OCI-LY7 (cell line): ENCODE data around the gene KATNAL1. TPM values are rescaled to one million over a fixed set of nuclear protein-coding genes. Genes with fewer than 3 reads are reported as not detected.

ENCODE experiments used
- BruUV-seq: library from RNA; stranded (reverse); fragments of 400-500 nt; replicated peaks from 2 replicates; lab custom pipeline; 2021; lab: Mats Ljungman, UMichigan
- CTCF ChIA-PET: fragments of 300-600 bp; sonication (Branson Sonifier 250); formaldehyde crosslinking; loops from one replicate; lab custom pipeline; 2022; ENCODE audit warnings: antibody characterized with exemption; ENCODE audit not compliant: unreplicated experiment; lab: Charles Lee
- POLR2A ChIA-PET: fragments of 300-600 bp; sonication (Branson Sonifier 250); formaldehyde crosslinking; loops from one replicate; lab custom pipeline; 2022; ENCODE audit warnings: antibody characterized with exemption; lab: Charles Lee
- DNase-seq: peaks from one replicate; pipeline ENCODE4 v3.0.0-alpha.2; 2015; ENCODE audit warnings: low spot score
- H2AFZ ChIP-seq: fragments of 200-600 bp; sonication (generic), shearing (Covaris generic); 2 replicates; pipeline ENCODE4 v1.6.1; 2014; ENCODE audit warnings: mild to moderate bottlenecking, antibody characterized with exemption, low read length, moderate library complexity
- H3K27ac ChIP-seq: fragments of 200-600 bp; sonication (generic); 2 replicates; pipeline ENCODE4 v1.5.1; 2014; ENCODE audit warnings: mixed run types, low read depth, mild to moderate bottlenecking, moderate library complexity, low read length, inconsistent platforms; ENCODE audit not compliant: poor library complexity, severe bottlenecking
- H3K36me3 ChIP-seq: fragments of 200-600 bp; sonication (generic); 2 replicates; pipeline ENCODE4 v1.6.1; 2014; ENCODE audit warnings: mild to moderate bottlenecking, antibody characterized with exemption, low read length, moderate library complexity, mixed read lengths; ENCODE audit not compliant: insufficient read depth
- H3K4me1 ChIP-seq: fragments of 200-600 bp; sonication (generic); 2 replicates; pipeline ENCODE4 v1.5.1; 2014; ENCODE audit warnings: mild to moderate bottlenecking, low read length; ENCODE audit not compliant: insufficient read depth, poor library complexity, severe bottlenecking
- H3K4me2 ChIP-seq: fragments of 200-600 bp; sonication (generic); 2 replicates; pipeline ENCODE4 v1.6.1; 2014; ENCODE audit warnings: mild to moderate bottlenecking, low read length
- H3K4me3 ChIP-seq: fragments of 200-600 bp; sonication (generic); 2 replicates; pipeline ENCODE4 v1.5.1; 2014; ENCODE audit warnings: mild to moderate bottlenecking, low read depth, low read length; ENCODE audit not compliant: poor library complexity, severe bottlenecking
- H3K79me2 ChIP-seq: fragments of 200-600 bp; sonication (generic); 2 replicates; pipeline ENCODE4 v1.6.1; 2016; ENCODE audit warnings: low read depth, mild to moderate bottlenecking, low read length, moderate library complexity, mixed read lengths; ENCODE audit not compliant: insufficient read depth
- H3K9me2 ChIP-seq: fragments of 200-600 bp; sonication (generic); 2 replicates; pipeline ENCODE4 v1.6.1; 2016; ENCODE audit warnings: mild to moderate bottlenecking, low read length, mixed read lengths; ENCODE audit not compliant: insufficient read depth
- H3K9me3 ChIP-seq: fragments of 200-600 bp; sonication (generic); 2 replicates; pipeline ENCODE4 v1.6.1; 2014; ENCODE audit warnings: mild to moderate bottlenecking, mixed run types, low read length, mixed read lengths
- H4K20me1 ChIP-seq: fragments of 200-600 bp; sonication (generic); 2 replicates; pipeline ENCODE4 v1.6.1; 2014; ENCODE audit warnings: mild to moderate bottlenecking, antibody characterized with exemption, low read length, moderate library complexity, mixed read lengths; ENCODE audit not compliant: insufficient read depth
- EZH2phosphoT487 ChIP-seq: fragments of 200-600 bp; sonication (generic); IDR thresholded peaks from 2 replicates; pipeline ENCODE4 v1.6.1; 2018; ENCODE audit warnings: low read depth, borderline replicate concordance, mild to moderate bottlenecking, mixed run types, antibody characterized with exemption, low read length, moderate library complexity, mixed read lengths
- intact Hi-C: fragments of 100-400 bp; cut with micrococcal nuclease; formaldehyde crosslinking; loops from one replicate; pipeline ENCODE4 v1.10.0; 2022; ENCODE audit not compliant: unreplicated experiment
- total RNA-seq, 2 experiments: library from RNA; depleted of rRNA in 1 of 2; stranded (reverse); fragments of >200 nt in 1 of 2; shearing (Covaris generic) in 1 of 2; gene quantifications; 2 replicates each; pipeline ENCODE4 v1.2.3, GENCODE V29; 2014 to 2022
- TF ChIP-seq, protein P1 (sequence below): fragments of 200-600 bp; sonication (generic); conservative IDR thresholded peaks from 2 replicates; pipeline ENCODE4 v1.5.1; 2014; ENCODE audit warnings: mild to moderate bottlenecking, antibody characterized with exemption, low read length, moderate library complexity, mixed read lengths

The KATNAL1 gene
- total RNA-seq, 2 experiments from 2014 or later: 13.9 to 34.5 TPM

DNA sequence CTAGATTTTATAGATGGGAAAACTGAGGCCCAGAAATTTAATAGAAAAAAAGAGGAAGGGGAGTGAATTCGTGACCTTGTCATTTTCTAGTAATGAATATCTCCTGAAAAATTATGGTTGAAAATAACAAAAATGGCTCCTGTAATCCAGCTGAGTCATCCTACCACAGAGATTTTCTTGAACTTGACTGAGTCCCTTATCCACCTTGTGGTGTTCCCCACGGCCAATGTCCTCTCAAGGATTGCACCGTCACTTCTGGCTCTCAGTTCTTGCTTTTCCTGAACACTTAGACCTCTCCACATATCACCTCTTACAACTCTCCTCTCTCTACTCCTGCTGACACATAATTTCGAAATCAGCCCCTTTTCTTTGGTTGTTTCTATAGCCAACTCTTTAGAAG lies 1.2 kb upstream of the KATNAL1 start:
- Histone ChIP-seq H2AFZ (no peak overlapping the region), H4K20me1 (no peaks in the 10 kb centered on the region), H3K9me2 (no peaks in the 10 kb centered on the region), H3K27ac (peak overlapping the region; percentile 70), H3K4me1 (peaks cover 72% of the 10 kb centered on the region), H3K9me3 (no peaks in the 10 kb centered on the region), H3K4me2 (peak overlapping the region; percentile 98), H3K36me3 (peaks cover 10% of the 10 kb centered on the region), H3K79me2 (peaks cover 48% of the 10 kb centered on the region), H3K4me3 (peak overlapping the region; percentile 82)
- no TSS peak for BruUV-seq
- no peak for TF ChIP-seq EZH2phosphoT487
- TF ChIP-seq, protein P1, sequence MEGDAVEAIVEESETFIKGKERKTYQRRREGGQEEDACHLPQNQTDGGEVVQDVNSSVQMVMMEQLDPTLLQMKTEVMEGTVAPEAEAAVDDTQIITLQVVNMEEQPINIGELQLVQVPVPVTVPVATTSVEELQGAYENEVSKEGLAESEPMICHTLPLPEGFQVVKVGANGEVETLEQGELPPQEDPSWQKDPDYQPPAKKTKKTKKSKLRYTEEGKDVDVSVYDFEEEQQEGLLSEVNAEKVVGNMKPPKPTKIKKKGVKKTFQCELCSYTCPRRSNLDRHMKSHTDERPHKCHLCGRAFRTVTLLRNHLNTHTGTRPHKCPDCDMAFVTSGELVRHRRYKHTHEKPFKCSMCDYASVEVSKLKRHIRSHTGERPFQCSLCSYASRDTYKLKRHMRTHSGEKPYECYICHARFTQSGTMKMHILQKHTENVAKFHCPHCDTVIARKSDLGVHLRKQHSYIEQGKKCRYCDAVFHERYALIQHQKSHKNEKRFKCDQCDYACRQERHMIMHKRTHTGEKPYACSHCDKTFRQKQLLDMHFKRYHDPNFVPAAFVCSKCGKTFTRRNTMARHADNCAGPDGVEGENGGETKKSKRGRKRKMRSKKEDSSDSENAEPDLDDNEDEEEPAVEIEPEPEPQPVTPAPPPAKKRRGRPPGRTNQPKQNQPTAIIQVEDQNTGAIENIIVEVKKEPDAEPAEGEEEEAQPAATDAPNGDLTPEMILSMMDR: no peak
- DNase-seq: peak; percentile 24
- ChIA-PET POLR2A (interaction anchor here (0.9 to 5.7 kb wide), 10 partner anchors 9 to 299 kb away, joined by 3 to 54 read pairs (median 4); partner anchors contain the start of gene HMGB1), CTCF (interaction anchor here (0.8 kb wide), 1 partner anchor 9 kb away, joined by 4 read pairs; no protein-coding TSS in a partner anchor)
- intact Hi-C loops: loop anchor here (5.0 to 10.0 kb wide), 3 partner anchors 114 to 714 kb away; partner anchors contain the start of genes HMGB1, SLC7A1 and UBE2L5

DNA sequence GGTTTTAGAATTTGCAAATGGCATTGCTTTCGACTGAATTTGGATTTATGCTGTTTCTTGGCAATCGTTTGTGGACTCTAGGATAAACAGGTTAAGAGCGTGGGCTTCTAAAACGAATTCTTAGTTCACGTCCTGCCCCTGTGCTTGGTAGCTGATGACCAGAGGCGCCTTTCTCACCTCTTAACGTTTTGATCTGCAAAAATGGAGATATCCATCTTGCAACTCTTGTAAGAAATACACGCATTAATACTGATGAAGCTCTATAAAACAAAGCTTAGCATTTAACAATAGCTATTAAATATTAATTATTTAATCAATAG lies 580 bp upstream of the KATNAL1 start:
- no peak for TF ChIP-seq EZH2phosphoT487
- TF ChIP-seq, protein P1: no peak
- intact Hi-C loops: loop anchor here (1.0 to 10.0 kb wide), 5 partner anchors 24 to 713 kb away; partner anchors contain the start of genes HMGB1, SLC7A1, UBE2L5 and USPL1
- BruUV-seq: no TSS peak
- Histone ChIP-seq H3K4me1 (peaks cover 72% of the 10 kb centered on the region), H3K4me2 (peak overlapping the region; percentile 98), H3K27ac (peak overlapping the region; percentile 70), H2AFZ (peak overlapping the region; percentile 86), H3K9me2 (no peaks in the 10 kb centered on the region), H3K79me2 (peaks cover 54% of the 10 kb centered on the region), H4K20me1 (no peaks in the 10 kb centered on the region), H3K36me3 (peaks cover 10% of the 10 kb centered on the region), H3K9me3 (no peaks in the 10 kb centered on the region), H3K4me3 (peak overlapping the region; percentile 82)
- POLR2A ChIA-PET: interaction anchor here (0.6 to 5.7 kb wide), 14 partner anchors 10 to 1052 kb away, joined by 3 to 54 read pairs (median 4); no protein-coding TSS in a partner anchor
- DNase-seq: peak; percentile 34
- CTCF ChIA-PET: interaction anchor here (0.8 to 1.6 kb wide), 2 partner anchors 10 to 25 kb away, joined by 4 to 5 read pairs; no protein-coding TSS in a partner anchor

DNA sequence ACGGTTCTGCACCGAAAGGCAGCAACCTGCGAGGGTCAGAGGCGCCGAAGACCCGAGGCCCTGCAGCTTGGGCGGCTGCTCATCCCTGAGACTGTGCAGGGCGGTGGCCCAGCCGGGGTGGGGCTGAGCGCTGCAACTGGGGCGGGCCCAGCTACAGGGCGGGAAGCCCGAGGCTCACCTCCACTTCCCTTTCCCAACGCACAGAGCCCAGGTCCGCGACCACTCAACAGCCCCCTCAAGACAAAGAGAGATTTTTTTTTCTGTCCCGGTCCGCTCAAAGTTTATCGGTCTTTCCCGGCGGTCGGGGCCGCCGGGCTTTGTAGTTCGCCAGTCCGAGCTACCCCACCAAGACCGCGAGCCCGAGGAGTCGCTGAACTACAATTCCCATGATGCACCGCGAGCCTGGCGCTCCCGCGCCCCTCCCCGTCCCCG lies 573 bp downstream of the KATNAL1 start:
- TF ChIP-seq, protein P1: no peak
- no peak for TF ChIP-seq EZH2phosphoT487
- BruUV-seq: no TSS peak
- no peaks in the 10 kb centered on the region for H4K20me1 ChIP-seq
- peak; percentile 98 for DNase-seq
- no peaks in the 10 kb centered on the region for H3K9me3 ChIP-seq
- H3K4me2 ChIP-seq: peak overlapping the region; percentile 98
- H3K4me3 ChIP-seq: peak overlapping the region; percentile 82
- H3K9me2 ChIP-seq: no peaks in the 10 kb centered on the region
- peak overlapping the region; percentile 86; the same call in 1 of the 2 replicates for H2AFZ ChIP-seq
- peak overlapping the region; percentile 70 for H3K27ac ChIP-seq
- H3K79me2 ChIP-seq: peaks cover 65% of the 10 kb centered on the region
- CTCF ChIA-PET: interaction anchor here (1.6 kb wide), 1 partner anchor 26 kb away, joined by 5 read pairs; no protein-coding TSS in a partner anchor
- peaks cover 72% of the 10 kb centered on the region for H3K4me1 ChIP-seq
- H3K36me3 ChIP-seq: peaks cover 10% of the 10 kb centered on the region
- POLR2A ChIA-PET: interaction anchor here (0.6 to 5.7 kb wide), 19 partner anchors 11 to 880 kb away, joined by 3 to 54 read pairs (median 4); no protein-coding TSS in a partner anchor
- intact Hi-C loops: loop anchor here (1.0 to 10.0 kb wide), 7 partner anchors 26 to 712 kb away; partner anchors contain the start of genes HMGB1, SLC7A1, UBE2L5 and USPL1
